ENCODE measurements around the gene HOXD12.
A peak's percentile ranks its signal among the peaks of the same experiment; 100 is the strongest.

The HOXD12 gene

DNA sequence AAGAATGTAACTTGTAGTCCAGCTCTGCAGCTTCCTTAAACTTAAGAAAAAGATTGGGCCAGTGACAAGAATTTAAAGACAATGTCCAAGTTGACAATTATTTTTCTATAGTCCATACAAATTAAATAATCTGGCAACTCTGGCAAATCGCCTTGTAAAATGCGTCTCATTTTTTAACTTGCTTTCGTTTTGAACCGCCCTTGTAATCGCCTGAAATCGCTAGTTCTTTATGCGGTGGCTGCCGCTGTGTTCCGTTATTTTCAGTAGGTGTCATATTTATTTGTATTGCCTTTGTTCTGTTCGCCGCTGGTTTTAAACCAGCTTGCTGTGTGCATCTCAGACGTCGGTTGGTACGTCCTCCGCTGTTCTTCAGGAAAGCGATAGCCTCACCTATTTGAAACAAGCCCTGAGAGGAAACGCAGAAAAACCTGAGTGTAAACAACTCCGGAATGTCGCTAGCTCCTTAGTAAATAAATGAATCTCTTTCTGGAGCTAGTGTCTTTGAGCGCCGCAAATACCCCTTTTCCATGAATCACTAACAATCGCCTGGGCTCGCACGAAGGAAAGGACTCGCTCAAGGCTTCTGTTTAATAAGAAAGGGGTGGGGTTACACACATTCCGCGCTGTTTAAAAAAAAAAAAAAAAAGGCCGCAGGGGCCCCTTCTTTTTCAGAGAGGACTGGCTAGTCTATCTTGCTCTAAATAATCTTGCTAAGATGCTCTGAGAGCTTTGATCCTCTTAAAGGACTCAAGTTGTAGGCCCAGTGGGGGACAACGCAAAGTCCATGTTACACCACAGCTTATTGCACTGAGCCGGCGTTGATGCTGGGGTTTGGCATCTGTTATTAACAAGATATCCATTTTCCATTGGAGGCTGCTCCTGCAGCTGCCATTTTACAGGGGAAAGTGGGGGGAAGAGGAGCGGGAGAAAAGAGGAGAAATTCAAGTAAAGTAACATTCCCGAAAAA, 32.9 kb downstream of the HOXD12 start:
- peaks cover 9% of the 10 kb centered on the region for H3K27me3 ChIP-seq (ENCODE audit: control insufficient read depth, insufficient read depth, low read length)
- H3K27ac ChIP-seq (ENCODE audit: low read depth, low read length): peak overlapping the region; percentile 29
- H3K36me3 ChIP-seq (ENCODE audit: control insufficient read depth, insufficient read depth, low read length): no peaks in the 10 kb centered on the region
- H3K4me3 ChIP-seq (ENCODE audit: low read length): peak overlapping the region; percentile 58
- H3K9ac ChIP-seq (ENCODE audit: low read length): no peak overlapping the region
- peaks cover 6% of the 10 kb centered on the region for H3K4me1 ChIP-seq (ENCODE audit: control insufficient read depth, insufficient read depth, low read length)

DNA sequence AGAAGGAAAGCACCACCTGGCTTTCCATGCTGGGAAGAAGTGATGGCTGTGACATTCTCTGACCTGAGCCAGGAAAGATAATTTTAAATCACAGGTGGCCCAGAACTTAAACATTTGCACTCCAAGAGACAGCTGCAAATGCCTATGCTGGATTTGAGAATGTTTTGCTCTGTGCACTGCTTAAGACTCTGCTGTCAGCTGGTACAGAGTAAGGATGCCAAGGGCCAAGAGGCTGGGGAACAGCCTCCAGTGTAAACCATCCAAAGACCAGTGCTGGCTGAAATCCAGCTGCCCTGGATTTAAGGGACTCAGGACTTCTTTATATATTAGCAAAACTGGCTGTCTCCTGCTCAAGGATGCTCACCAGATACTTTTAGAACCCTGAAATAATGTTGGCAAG, 33.8 kb downstream of the HOXD12 start:
- no peak overlapping the region for H3K4me3 ChIP-seq (ENCODE audit: low read length)
- no peaks in the 10 kb centered on the region for H3K36me3 ChIP-seq (ENCODE audit: control insufficient read depth, insufficient read depth, low read length)
- no peak overlapping the region for H3K27ac ChIP-seq (ENCODE audit: low read depth, low read length)
- H3K4me1 ChIP-seq (ENCODE audit: control insufficient read depth, insufficient read depth, low read length): peaks cover 6% of the 10 kb centered on the region
- no peak overlapping the region for H3K9ac ChIP-seq (ENCODE audit: low read length)
- H3K27me3 ChIP-seq (ENCODE audit: control insufficient read depth, insufficient read depth, low read length): peaks cover 9% of the 10 kb centered on the region

DNA sequence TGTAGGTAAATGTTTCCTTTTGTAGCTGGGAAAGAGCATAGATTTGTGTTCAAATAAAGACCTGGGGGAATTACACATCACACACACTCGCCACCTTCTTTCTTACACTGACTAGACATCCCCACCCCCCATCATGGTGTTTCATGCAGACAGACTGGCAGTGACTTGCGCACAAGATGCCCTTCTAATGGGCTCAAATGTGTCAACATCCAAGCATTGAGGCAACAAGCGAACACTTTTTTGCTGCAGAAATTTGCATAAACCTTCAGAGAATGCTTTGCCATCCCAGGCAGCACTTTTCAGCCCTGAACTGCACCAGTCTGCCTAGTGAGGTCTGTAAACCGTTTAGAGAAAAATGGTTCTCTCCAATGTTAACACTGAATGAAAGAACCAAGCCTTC, 34.4 kb downstream of the HOXD12 start:
- Histone ChIP-seq H3K4me3 (ENCODE audit: low read length) (no peak overlapping the region), H3K4me1 (ENCODE audit: control insufficient read depth, insufficient read depth, low read length) (peaks cover 6% of the 10 kb centered on the region), H3K27me3 (ENCODE audit: control insufficient read depth, insufficient read depth, low read length) (peaks cover 4% of the 10 kb centered on the region), H3K27ac (ENCODE audit: low read depth, low read length) (no peak overlapping the region), H3K36me3 (ENCODE audit: control insufficient read depth, insufficient read depth, low read length) (no peaks in the 10 kb centered on the region), H3K9ac (ENCODE audit: low read length) (no peak overlapping the region)

DNA sequence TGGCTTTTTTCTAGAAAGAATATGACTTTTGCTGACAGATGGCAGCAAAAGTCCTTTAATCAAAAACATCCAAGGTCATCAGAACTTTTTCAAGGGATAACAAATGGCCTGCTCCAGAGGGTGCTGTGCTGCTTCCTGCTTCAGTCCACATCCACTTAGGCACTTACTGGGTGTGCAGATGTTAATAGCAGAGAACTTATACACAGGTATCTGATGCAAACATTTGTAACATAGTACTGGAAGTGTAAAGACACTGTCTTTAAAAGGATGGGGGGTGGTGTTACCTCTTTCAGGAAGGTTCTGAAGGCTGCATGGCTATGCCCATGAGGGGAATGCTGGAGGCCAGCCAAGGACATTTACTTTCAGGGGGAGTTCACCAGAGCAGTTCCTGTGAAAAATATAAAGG, 35.4 kb downstream of the HOXD12 start:
- Histone ChIP-seq H3K36me3 (ENCODE audit: control insufficient read depth, insufficient read depth, low read length) (no peaks in the 10 kb centered on the region), H3K4me1 (ENCODE audit: control insufficient read depth, insufficient read depth, low read length) (peaks cover 6% of the 10 kb centered on the region), H3K4me3 (ENCODE audit: low read length) (no peak overlapping the region), H3K9ac (ENCODE audit: low read length) (no peak overlapping the region), H3K27me3 (ENCODE audit: control insufficient read depth, insufficient read depth, low read length) (peaks cover 4% of the 10 kb centered on the region), H3K27ac (ENCODE audit: low read depth, low read length) (peak overlapping the region; percentile 86)

DNA sequence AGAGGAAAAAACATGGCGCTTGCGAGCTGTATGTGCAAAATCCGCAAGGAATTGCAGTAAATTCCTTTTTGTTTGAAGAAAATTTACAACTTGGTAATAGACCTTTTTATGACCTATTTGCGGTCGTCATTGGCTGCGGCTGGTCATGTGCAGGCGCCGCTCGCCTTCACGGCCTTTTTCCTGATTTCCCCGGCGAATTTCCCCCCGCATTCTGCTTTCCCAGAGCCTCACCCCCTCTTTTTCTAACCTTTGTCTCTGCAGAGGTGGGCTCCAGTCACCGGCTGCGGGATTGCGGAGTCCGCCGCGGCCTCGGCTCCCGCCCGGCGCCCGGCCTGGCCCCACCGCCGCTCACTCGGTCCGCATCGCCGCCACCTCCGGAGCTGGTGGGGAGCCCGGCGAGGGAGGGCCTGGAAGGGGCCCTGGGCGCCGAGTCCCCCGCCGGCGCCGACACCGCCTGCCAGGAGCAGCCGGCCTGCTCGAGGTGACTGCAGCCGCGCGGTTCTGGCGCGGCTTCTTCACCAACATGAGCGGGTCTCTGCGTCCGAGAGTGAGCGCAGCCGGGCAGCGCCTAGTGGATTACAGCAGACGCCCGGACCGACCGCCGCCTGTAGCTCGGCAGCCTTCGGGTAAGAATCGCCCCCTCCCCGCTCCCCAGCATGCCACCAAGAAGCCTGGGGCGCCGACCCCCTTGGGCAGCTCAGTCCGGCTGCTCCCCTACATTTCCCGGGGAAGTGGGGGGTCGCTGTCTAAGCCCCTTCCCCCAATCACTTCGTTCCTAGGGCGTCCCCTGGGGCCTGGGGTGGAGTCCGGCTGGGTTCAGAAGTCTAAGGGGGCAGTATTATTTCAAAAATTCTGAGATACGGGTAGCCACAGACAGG, 37.0 kb downstream of the HOXD12 start:
- Histone ChIP-seq H3K9ac (ENCODE audit: low read length) (peak overlapping the region; percentile 78), H3K27me3 (ENCODE audit: control insufficient read depth, insufficient read depth, low read length) (peaks cover 4% of the 10 kb centered on the region), H3K4me1 (ENCODE audit: control insufficient read depth, insufficient read depth, low read length) (peaks cover 2% of the 10 kb centered on the region), H3K4me3 (ENCODE audit: low read length) (peak overlapping the region; percentile 76), H3K36me3 (ENCODE audit: control insufficient read depth, insufficient read depth, low read length) (no peaks in the 10 kb centered on the region), H3K27ac (ENCODE audit: low read depth, low read length) (peak overlapping the region; percentile 86)

DNA sequence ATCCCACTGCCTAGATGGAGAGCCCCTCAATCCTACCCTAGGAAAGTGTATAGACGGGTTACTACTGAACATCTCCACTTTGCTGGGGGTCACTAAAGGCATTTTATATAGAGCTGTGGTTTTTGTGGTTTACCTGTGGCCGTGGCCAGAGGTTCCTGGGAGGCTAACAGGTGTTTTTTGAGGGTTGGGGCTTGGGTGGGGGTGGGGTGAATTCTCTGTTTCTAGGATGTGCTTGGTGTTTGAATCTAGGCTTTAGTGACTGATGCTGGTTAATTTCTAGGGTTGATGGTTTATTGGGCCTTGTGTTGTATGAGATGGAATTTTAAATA, 37.6 kb downstream of the HOXD12 start:
- no peaks in the 10 kb centered on the region for H3K36me3 ChIP-seq (ENCODE audit: control insufficient read depth, insufficient read depth, low read length)
- peaks cover 4% of the 10 kb centered on the region for H3K27me3 ChIP-seq (ENCODE audit: control insufficient read depth, insufficient read depth, low read length)
- H3K4me3 ChIP-seq (ENCODE audit: low read length): peak overlapping the region; percentile 76
- H3K4me1 ChIP-seq (ENCODE audit: control insufficient read depth, insufficient read depth, low read length): peaks cover 2% of the 10 kb centered on the region
- peak overlapping the region; percentile 78 for H3K9ac ChIP-seq (ENCODE audit: low read length)
- H3K27ac ChIP-seq (ENCODE audit: low read depth, low read length): peak overlapping the region; percentile 86

DNA sequence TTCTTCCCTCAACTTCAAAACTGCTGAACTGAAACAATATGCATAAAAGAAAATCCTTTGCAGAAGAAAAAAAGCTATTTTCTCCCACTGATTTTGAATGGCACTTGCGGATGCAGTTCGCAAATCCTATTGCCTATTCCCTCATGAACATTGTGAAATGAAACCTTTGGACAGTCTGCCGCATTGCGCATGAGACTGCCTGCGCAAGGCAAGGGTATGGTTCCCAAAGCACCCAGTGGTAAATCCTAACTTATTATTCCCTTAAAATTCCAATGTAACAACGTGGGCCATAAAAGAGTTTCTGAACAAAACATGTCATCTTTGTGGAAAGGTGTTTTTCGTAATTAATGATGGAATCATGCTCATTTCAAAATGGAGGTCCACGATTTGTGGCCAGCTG, 38.3 kb downstream of the HOXD12 start:
- H3K9ac ChIP-seq (ENCODE audit: low read length): no peak overlapping the region
- H3K27me3 ChIP-seq (ENCODE audit: control insufficient read depth, insufficient read depth, low read length): peaks cover 4% of the 10 kb centered on the region
- H3K27ac ChIP-seq (ENCODE audit: low read depth, low read length): no peak overlapping the region
- H3K4me3 ChIP-seq (ENCODE audit: low read length): peak overlapping the region; percentile 0
- peaks cover 2% of the 10 kb centered on the region for H3K4me1 ChIP-seq (ENCODE audit: control insufficient read depth, insufficient read depth, low read length)
- H3K36me3 ChIP-seq (ENCODE audit: control insufficient read depth, insufficient read depth, low read length): no peaks in the 10 kb centered on the region

DNA sequence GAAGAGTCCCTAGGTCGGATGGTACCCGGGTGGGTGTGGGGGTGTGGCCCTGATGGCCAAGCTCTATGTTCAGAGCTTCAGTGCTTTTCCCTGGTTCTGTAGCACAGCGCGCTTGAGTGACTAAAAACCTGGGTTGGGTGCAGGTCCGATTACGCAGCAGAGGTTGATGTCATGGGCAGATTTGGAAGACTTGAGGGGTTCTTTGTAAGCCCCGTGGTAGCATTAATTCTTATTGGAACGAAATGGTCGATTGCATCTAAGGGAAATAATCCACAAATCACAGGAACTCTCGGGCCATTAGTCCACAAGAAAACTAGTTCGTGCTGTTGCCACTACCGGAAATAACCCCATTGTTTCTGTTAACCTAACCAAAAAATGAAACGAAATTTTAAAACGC, 38.9 kb downstream of the HOXD12 start:
- H3K4me1 ChIP-seq (ENCODE audit: control insufficient read depth, insufficient read depth, low read length): no peaks in the 10 kb centered on the region
- no peak overlapping the region for H3K9ac ChIP-seq (ENCODE audit: low read length)
- no peak overlapping the region for H3K4me3 ChIP-seq (ENCODE audit: low read length)
- peaks cover 4% of the 10 kb centered on the region for H3K27me3 ChIP-seq (ENCODE audit: control insufficient read depth, insufficient read depth, low read length)
- H3K27ac ChIP-seq (ENCODE audit: low read depth, low read length): peak overlapping the region; percentile 26
- no peaks in the 10 kb centered on the region for H3K36me3 ChIP-seq (ENCODE audit: control insufficient read depth, insufficient read depth, low read length)

DNA sequence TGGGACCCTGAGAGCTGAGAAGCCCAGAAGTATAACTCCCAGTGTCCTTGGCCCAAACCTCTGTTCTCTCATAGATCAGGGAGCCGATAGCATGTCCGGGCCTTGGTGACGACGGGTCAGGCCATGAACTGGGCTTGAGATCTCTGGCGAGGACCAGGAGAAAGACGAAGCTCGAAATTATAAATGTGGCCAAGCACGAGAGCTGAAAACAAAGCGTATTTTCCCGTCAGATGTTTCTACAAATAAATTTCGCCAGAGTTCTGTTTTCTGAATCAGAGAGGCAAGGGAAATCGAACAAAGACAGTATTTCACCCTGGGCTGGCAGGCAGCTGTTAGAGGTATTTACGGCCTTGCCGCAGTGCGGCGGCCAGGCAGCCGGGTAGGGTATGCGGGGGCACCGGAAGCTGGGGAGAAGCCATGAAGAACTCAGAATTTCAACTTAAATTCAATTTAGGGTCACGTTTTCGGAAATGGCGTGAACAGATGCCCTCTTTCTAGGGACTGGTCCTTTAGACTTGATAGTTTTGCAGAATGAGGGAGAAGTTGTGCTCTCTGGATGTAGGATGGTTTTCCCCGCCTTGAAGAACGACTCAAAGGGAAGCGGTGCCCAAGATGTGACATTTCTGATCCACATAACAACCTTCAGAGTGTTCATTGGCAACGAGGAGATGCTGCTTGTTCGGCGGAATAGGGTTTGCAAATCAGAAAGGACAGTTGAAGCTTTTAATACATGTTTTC, 39.5 kb downstream of the HOXD12 start:
- Histone ChIP-seq H3K4me1 (ENCODE audit: control insufficient read depth, insufficient read depth, low read length) (no peaks in the 10 kb centered on the region), H3K27me3 (ENCODE audit: control insufficient read depth, insufficient read depth, low read length) (peaks cover 4% of the 10 kb centered on the region), H3K27ac (ENCODE audit: low read depth, low read length) (no peak overlapping the region), H3K4me3 (ENCODE audit: low read length) (no peak overlapping the region), H3K9ac (ENCODE audit: low read length) (no peak overlapping the region), H3K36me3 (ENCODE audit: control insufficient read depth, insufficient read depth, low read length) (no peaks in the 10 kb centered on the region)

DNA sequence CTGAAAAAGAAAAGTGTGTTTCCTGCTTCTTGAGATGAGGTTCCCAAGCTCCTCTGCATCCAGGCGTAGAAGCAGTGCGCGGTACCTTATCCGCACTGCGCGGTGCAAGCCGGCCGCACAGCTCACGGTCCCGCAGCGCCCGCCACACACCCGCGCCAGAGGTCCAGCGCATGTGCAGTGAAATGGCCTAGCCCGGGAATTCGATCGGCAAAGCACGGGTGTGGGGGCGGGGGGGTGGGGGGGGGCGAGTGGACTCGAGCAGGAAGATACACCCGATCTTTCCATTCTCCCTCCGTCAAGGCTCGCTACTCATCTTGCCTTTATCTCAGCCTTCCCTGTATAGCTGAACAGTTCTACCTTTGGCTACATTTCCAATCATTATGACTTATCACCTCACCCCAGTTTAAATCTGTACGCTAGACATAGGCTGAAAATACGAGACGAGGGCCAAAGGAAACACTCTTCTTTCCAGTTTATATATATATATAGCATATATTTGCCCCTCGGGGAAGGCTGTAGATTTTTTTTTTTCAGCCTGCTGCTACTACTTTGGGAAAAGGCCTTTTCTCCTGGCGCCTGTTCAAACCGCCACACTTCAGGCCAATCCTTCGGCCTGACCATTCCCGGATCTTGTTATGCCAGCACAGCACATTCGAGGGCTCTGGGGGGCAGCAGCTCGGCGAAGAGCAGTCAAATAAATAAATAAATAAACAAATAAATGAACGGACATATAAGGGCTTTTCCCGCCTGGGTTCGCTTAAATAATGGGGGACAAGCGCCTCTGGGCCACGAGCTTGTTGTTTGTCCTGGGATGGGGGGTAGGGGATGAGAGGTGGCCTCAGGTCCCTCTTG, 40.3 kb downstream of the HOXD12 start:
- Histone ChIP-seq H3K9ac (ENCODE audit: low read length) (no peak overlapping the region), H3K4me3 (ENCODE audit: low read length) (peak overlapping the region; percentile 83), H3K4me1 (ENCODE audit: control insufficient read depth, insufficient read depth, low read length) (no peaks in the 10 kb centered on the region), H3K27ac (ENCODE audit: low read depth, low read length) (no peak overlapping the region), H3K27me3 (ENCODE audit: control insufficient read depth, insufficient read depth, low read length) (peaks cover 4% of the 10 kb centered on the region), H3K36me3 (ENCODE audit: control insufficient read depth, insufficient read depth, low read length) (no peaks in the 10 kb centered on the region)

DNA sequence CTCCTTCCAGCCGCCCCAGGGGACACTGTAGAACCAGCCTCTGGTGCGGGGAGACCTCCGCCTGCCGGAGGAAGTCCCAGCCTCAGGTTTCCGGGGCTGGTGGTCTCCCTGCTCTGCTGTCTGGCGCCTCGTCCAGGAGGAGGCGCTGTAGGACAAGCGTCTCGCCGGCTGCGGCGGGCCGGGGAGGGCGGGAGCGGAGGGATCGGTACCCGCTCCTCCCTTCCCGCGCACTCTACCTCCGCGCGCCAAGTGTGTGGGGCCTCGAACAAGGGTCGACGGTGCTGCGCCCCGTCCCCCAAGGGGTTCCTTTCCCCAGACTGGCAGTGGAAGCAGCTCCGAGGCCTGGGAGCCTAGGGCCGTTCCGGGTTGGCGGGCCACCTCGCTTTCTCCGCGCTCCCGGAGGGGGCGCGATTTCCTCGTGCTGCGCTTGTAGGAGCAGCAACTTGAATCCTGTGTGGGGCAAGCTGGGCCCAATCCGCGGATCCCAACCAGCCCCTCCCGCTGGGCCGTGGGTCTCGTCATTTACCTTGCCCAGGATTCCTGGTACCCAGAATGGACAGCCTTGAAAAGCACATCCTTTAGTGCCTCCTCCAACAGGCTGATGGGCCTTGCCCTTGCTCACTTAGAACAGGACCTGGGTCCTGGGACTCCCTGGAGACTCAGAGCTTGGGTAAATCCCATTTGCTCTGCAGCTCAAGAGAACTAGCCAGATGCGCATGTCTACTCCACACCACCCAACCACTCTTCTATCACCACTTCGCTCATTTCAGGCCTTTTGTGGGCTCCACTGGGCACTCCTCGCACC, 41.1 kb downstream of the HOXD12 start:
- no peak overlapping the region for H3K27ac ChIP-seq (ENCODE audit: low read depth, low read length)
- H3K4me3 ChIP-seq (ENCODE audit: low read length): peak overlapping the region; percentile 83
- H3K36me3 ChIP-seq (ENCODE audit: control insufficient read depth, insufficient read depth, low read length): no peaks in the 10 kb centered on the region
- peaks cover 4% of the 10 kb centered on the region for H3K27me3 ChIP-seq (ENCODE audit: control insufficient read depth, insufficient read depth, low read length)
- H3K9ac ChIP-seq (ENCODE audit: low read length): no peak overlapping the region
- no peaks in the 10 kb centered on the region for H3K4me1 ChIP-seq (ENCODE audit: control insufficient read depth, insufficient read depth, low read length)

Measured in rectal smooth muscle tissue (tissue), 1 donor.